OCI-LY7 (cell line): ENCODE data around the gene CCRL2. TPM values are rescaled to one million over a fixed set of nuclear protein-coding genes. Genes with fewer than 3 reads are reported as not detected.

ENCODE experiments used
- BruUV-seq: library from RNA; stranded (reverse); fragments of 400-500 nt; replicated peaks from 2 replicates; lab custom pipeline; 2021; lab: Mats Ljungman, UMichigan
- CTCF ChIA-PET: fragments of 300-600 bp; sonication (Branson Sonifier 250); formaldehyde crosslinking; loops from one replicate; lab custom pipeline; 2022; ENCODE audit warnings: antibody characterized with exemption; ENCODE audit not compliant: unreplicated experiment; lab: Charles Lee
- POLR2A ChIA-PET: fragments of 300-600 bp; sonication (Branson Sonifier 250); formaldehyde crosslinking; loops from one replicate; lab custom pipeline; 2022; ENCODE audit warnings: antibody characterized with exemption; lab: Charles Lee
- DNase-seq: peaks from one replicate; pipeline ENCODE4 v3.0.0-alpha.2; 2015; ENCODE audit warnings: low spot score
- H2AFZ ChIP-seq: fragments of 200-600 bp; sonication (generic), shearing (Covaris generic); 2 replicates; pipeline ENCODE4 v1.6.1; 2014; ENCODE audit warnings: mild to moderate bottlenecking, antibody characterized with exemption, low read length, moderate library complexity
- H3K27ac ChIP-seq: fragments of 200-600 bp; sonication (generic); 2 replicates; pipeline ENCODE4 v1.5.1; 2014; ENCODE audit warnings: mixed run types, low read depth, mild to moderate bottlenecking, moderate library complexity, low read length, inconsistent platforms; ENCODE audit not compliant: poor library complexity, severe bottlenecking
- H3K36me3 ChIP-seq: fragments of 200-600 bp; sonication (generic); 2 replicates; pipeline ENCODE4 v1.6.1; 2014; ENCODE audit warnings: mild to moderate bottlenecking, antibody characterized with exemption, low read length, moderate library complexity, mixed read lengths; ENCODE audit not compliant: insufficient read depth
- H3K4me1 ChIP-seq: fragments of 200-600 bp; sonication (generic); 2 replicates; pipeline ENCODE4 v1.5.1; 2014; ENCODE audit warnings: mild to moderate bottlenecking, low read length; ENCODE audit not compliant: insufficient read depth, poor library complexity, severe bottlenecking
- H3K4me2 ChIP-seq: fragments of 200-600 bp; sonication (generic); 2 replicates; pipeline ENCODE4 v1.6.1; 2014; ENCODE audit warnings: mild to moderate bottlenecking, low read length
- H3K4me3 ChIP-seq: fragments of 200-600 bp; sonication (generic); 2 replicates; pipeline ENCODE4 v1.5.1; 2014; ENCODE audit warnings: mild to moderate bottlenecking, low read depth, low read length; ENCODE audit not compliant: poor library complexity, severe bottlenecking
- H3K79me2 ChIP-seq: fragments of 200-600 bp; sonication (generic); 2 replicates; pipeline ENCODE4 v1.6.1; 2016; ENCODE audit warnings: low read depth, mild to moderate bottlenecking, low read length, moderate library complexity, mixed read lengths; ENCODE audit not compliant: insufficient read depth
- H3K9me2 ChIP-seq: fragments of 200-600 bp; sonication (generic); 2 replicates; pipeline ENCODE4 v1.6.1; 2016; ENCODE audit warnings: mild to moderate bottlenecking, low read length, mixed read lengths; ENCODE audit not compliant: insufficient read depth
- H3K9me3 ChIP-seq: fragments of 200-600 bp; sonication (generic); 2 replicates; pipeline ENCODE4 v1.6.1; 2014; ENCODE audit warnings: mild to moderate bottlenecking, mixed run types, low read length, mixed read lengths
- H4K20me1 ChIP-seq: fragments of 200-600 bp; sonication (generic); 2 replicates; pipeline ENCODE4 v1.6.1; 2014; ENCODE audit warnings: mild to moderate bottlenecking, antibody characterized with exemption, low read length, moderate library complexity, mixed read lengths; ENCODE audit not compliant: insufficient read depth
- CTCF ChIP-seq: fragments of 200-600 bp; sonication (generic); conservative IDR thresholded peaks from 2 replicates; pipeline ENCODE4 v1.5.1; 2014; ENCODE audit warnings: mild to moderate bottlenecking, antibody characterized with exemption, low read length, moderate library complexity, mixed read lengths
- EZH2phosphoT487 ChIP-seq: fragments of 200-600 bp; sonication (generic); IDR thresholded peaks from 2 replicates; pipeline ENCODE4 v1.6.1; 2018; ENCODE audit warnings: low read depth, borderline replicate concordance, mild to moderate bottlenecking, mixed run types, antibody characterized with exemption, low read length, moderate library complexity, mixed read lengths
- intact Hi-C: fragments of 100-400 bp; cut with micrococcal nuclease; formaldehyde crosslinking; loops from one replicate; pipeline ENCODE4 v1.10.0; 2022; ENCODE audit not compliant: unreplicated experiment
- total RNA-seq, 2 experiments: library from RNA; depleted of rRNA in 1 of 2; stranded (reverse); fragments of >200 nt in 1 of 2; shearing (Covaris generic) in 1 of 2; gene quantifications; 2 replicates each; pipeline ENCODE4 v1.2.3, GENCODE V29; 2014 to 2022

CCRL2 gene
- total RNA-seq, 2 experiments from 2014 or later: 0.41 to 2.2 TPM

GRCh38 chr3:46414739-46415138, 7.7 kb downstream of the CCRL2 start:
- Histone ChIP-seq H3K4me3 (no peak overlapping the region), H3K9me3 (no peaks in the 10 kb centered on the region), H3K9me2 (no peaks in the 10 kb centered on the region), H4K20me1 (no peaks in the 10 kb centered on the region), H3K4me1 (peaks cover 43% of the 10 kb centered on the region), H3K36me3 (no peaks in the 10 kb centered on the region), H3K27ac (no peak overlapping the region), H3K79me2 (no peaks in the 10 kb centered on the region), H2AFZ (no peak overlapping the region), H3K4me2 (no peak overlapping the region)
- POLR2A ChIA-PET: interaction anchor here (0.6 to 2.5 kb wide), 4 partner anchors 31 to 588 kb away, joined by 3 to 9 read pairs (median 4); no protein-coding TSS in a partner anchor
- TF ChIP-seq CTCF (no peak), EZH2phosphoT487 (no peak)
- CTCF ChIA-PET: no interaction called here
- intact Hi-C loops: no loop called here
- no peak for DNase-seq
- no TSS peak for BruUV-seq

GRCh38 chr3:46416125-46416810, 9.2 kb downstream of the CCRL2 start:
- POLR2A ChIA-PET: interaction anchor here (0.8 to 2.5 kb wide), 3 partner anchors 9 to 33 kb away, joined by 4 to 9 read pairs (median 4); partner anchors contain the start of genes CCR5AS and CCRL2
- TF ChIP-seq EZH2phosphoT487 (no peak), CTCF (no peak)
- Histone ChIP-seq H3K4me3 (no peak overlapping the region), H3K4me2 (peak overlapping the region; percentile 25), H3K4me1 (peaks cover 43% of the 10 kb centered on the region), H3K27ac (peak overlapping the region; percentile 46), H3K9me3 (no peaks in the 10 kb centered on the region), H3K79me2 (no peaks in the 10 kb centered on the region), H4K20me1 (no peaks in the 10 kb centered on the region), H3K36me3 (no peaks in the 10 kb centered on the region), H3K9me2 (no peaks in the 10 kb centered on the region), H2AFZ (peak overlapping the region; percentile 73; the same call in 1 of the 2 replicates)
- peak; percentile 65 for DNase-seq
- intact Hi-C loops: no loop called here
- BruUV-seq: no TSS peak
- CTCF ChIA-PET: interaction anchor here (0.6 kb wide), 1 partner anchor 38 kb away, joined by 3 read pairs; no protein-coding TSS in a partner anchor
